SHP77 (cell line): Measurements from ENCODE around the gene MAGEA2.
"Not testable (repeated sequence)": the region's sequence is repeated elsewhere in the genome, so short reads cannot be mapped to it uniquely, and the experiment has no call there.

ENCODE experiments used
- DNase-seq, 2 experiments: peaks; one replicate each; lab custom pipeline; 2025; lab: John Stamatoyannopoulos, UW

MAGEA2 gene, protein sequence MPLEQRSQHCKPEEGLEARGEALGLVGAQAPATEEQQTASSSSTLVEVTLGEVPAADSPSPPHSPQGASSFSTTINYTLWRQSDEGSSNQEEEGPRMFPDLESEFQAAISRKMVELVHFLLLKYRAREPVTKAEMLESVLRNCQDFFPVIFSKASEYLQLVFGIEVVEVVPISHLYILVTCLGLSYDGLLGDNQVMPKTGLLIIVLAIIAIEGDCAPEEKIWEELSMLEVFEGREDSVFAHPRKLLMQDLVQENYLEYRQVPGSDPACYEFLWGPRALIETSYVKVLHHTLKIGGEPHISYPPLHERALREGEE

DNA sequence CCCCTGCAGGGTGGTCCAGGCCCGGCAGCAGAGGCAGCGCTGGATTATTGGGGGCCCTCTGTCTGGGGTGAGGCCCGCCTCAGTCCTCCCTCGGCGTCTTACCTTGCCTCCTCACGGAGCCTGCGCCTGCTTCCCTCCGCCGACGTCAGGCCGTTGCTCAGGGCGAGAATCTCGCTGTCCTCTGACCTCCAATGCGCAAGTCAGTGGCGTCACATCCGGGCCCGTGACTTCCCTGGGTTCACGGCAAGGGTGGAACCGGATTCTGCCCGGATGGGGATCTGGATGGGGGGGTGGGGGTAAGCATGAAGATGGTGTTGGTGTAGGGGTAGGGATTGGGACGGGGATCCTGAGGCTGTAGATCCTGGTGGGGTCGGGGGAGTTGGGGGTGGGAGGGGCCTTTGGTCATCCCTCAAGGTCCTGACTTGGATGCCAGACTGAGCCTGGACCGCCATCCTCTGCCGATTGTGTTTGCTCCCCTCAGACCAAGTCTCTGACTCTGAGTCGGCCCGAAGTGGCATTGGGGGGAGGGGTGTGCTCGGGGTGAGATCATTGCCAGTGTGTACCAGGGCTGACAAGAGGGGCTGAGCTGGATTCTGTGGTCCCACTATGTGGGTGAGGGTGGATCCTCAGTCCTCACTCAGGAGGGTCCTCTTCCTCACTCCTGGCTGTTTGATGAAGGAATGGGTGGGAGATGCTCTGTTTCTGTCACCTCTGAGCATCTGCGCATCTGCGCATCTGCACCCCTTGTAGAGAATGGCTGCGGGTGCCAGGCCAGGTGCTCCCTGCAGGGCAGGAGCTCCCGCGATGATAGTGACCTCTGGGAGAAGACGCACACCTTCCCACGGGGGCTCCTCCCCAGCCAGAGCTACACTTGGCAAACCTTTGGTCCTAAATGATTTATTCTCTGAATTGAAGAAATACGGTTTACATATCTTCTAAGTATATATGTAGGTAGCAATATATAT lies at the start of gene MAGEA2:
Gene MAGEA2, minus strand, starts transcription at position 157 of the 965 bp plus-strand sequence. CDS start 2,479 bp downstream, outside the sequence.
- not testable (repeated sequence) for DNase-seq

DNA sequence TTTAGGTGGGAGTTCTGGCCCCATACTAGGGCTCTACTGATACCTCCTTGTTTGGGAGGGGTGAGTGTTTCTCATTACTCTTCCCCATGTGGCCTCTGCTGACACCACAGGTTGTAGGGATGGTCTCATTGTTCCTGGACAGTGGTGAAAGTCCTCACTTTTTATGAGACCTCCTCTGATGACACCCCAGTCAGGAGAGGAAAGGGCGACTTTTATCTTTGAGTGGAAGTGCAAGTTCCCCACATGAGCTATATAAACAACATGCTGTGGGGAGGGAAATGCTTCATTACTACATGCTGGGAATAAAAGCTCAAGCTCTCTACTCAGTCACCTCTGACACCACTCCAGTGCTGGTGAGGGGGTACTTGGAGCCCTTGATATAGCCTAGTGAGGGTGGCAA lies 45.3 kb upstream of the MAGEA2 start:
- DNase-seq = no peak

GRCh38 chrX:152787062-152787461 lies 33.4 kb upstream of the MAGEA2 start:
- not testable (repeated sequence) for DNase-seq

DNA sequence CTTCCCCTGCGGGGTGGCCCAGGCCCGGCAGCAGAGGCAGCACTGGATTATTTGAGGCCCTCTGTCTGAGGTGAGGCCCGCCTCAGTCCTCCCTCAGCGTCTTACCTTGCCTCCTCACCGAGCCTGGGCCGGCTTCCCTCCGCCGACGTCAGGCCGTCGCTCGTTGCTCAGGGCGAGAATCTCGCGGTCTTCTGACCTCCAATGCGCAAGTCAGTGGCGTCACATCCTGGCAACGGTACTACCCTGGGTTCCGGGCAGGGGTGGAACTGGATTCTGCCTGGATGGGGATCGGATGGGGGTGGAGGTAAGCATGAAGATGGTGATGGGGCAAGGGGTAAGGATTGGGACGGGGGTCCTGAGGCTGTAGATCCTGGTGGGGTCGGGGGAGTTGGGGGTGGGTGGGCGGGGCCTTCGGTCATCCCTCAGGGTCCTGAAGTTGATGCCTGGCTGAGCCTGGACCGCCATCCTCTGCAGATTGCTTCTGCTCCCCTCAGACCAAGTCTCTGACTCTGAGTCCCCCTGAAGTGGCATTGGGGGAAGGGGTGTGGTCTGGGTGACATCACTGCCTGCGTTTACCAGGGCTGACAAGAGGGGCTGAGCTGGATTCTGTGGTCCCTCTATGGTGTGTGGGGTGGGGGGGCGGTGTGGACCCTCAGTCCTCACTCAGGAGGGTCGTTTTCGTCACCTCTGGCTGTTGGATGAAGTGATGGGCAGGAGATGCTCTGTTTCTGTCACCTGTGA lies 16.1 kb upstream of the MAGEA2 start, which contains the start of gene MAGEA6:
Gene MAGEA6, minus strand, starts transcription at position 141 of the 741 bp plus-strand sequence. CDS start 2,039 bp downstream, outside the sequence.
- not testable (repeated sequence) for DNase-seq

DNA sequence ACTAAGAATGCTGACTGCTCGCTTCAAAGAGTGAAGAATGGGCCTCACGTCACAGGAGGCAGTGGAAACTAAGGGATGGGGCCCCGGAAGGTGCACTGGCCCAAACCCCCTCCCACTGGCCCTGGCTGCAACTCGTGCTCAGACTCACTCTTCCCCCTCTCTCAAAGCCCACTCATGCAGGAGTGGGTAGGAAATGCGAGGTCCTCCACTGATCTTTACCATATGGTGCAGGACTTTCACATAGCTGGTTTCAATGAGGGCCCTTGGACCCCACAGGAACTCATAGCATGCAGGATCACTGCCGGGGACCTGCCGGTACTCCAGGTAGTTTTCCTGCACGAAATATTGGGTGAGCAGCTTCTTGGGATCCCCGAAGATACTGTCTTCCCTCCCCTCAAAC lies 12.9 kb upstream of the MAGEA2 start:
- not testable (repeated sequence) for DNase-seq

- not testable (repeated sequence) for DNase-seq
Measured at GRCh38 chrX:152761582-152761981, 7.9 kb upstream of the MAGEA2 start.

- not testable (repeated sequence) for DNase-seq
Measured at GRCh38 chrX:152759544-152759943, 5.9 kb upstream of the MAGEA2 start.

- not testable (repeated sequence) for DNase-seq
Measured at GRCh38 chrX:152758918-152759317, 5.3 kb upstream of the MAGEA2 start, which contains the start of gene CSAG3. TSS of gene CSAG3 (plus strand) at chrX:152759218.

DNA sequence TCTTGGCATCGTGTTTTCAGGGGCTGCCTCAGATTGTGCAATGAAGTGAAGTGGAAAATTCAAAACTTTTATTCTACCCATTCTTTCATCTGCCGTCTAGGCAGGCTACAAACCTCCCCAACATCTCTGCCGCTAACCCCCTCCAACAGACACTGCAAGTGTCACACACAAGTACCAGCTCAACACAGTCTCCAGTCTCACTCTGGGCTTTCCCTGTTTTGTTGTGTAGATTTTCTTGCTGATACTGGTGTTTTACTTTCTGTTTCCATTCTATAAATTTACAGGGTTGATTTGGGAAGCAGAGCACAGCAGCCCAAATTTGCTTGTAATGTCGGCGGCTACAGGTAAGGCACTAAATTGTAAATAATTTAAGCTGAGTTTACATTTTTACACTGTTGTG lies 1.2 kb upstream of the MAGEA2 start:
- DNase-seq = not testable (repeated sequence)

GRCh38 chrX:152738560-152738959 lies 15.1 kb downstream of the MAGEA2 start:
- no peak for DNase-seq

GRCh38 chrX:152736528-152736927 lies 17.1 kb downstream of the MAGEA2 start:
- DNase-seq = not testable (repeated sequence)

DNA sequence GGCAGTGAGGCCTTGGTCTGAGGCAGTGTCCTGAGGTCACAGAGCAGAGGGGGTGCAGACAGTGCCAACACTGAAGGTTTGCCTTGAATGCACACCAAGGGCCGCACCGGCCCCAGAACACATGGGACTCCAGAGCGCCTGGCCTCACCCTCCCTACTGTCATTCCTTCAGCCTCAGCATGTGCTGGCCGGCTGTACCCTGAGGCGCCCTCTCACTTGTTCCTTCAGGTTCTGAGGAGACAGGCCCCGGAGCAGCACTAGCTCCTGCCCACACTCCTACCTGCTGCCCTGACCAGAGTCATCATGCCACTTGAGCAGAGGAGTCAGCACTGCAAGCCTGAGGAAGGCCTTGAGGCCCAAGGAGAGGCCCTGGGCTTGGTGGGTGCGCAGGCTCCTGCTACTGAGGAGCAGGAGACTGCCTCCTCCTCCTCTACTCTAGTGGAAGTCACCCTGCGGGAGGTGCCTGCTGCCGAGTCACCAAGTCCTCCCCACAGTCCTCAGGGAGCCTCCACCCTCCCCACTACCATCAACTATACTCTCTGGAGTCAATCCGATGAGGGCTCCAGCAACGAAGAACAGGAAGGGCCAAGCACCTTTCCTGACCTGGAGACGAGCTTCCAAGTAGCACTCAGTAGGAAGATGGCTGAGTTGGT lies 17.7 kb downstream of the MAGEA2 start:
- DNase-seq = no peak

GRCh38 chrX:152735101-152735500 lies 18.5 kb downstream of the MAGEA2 start:
- no peak for DNase-seq

DNA sequence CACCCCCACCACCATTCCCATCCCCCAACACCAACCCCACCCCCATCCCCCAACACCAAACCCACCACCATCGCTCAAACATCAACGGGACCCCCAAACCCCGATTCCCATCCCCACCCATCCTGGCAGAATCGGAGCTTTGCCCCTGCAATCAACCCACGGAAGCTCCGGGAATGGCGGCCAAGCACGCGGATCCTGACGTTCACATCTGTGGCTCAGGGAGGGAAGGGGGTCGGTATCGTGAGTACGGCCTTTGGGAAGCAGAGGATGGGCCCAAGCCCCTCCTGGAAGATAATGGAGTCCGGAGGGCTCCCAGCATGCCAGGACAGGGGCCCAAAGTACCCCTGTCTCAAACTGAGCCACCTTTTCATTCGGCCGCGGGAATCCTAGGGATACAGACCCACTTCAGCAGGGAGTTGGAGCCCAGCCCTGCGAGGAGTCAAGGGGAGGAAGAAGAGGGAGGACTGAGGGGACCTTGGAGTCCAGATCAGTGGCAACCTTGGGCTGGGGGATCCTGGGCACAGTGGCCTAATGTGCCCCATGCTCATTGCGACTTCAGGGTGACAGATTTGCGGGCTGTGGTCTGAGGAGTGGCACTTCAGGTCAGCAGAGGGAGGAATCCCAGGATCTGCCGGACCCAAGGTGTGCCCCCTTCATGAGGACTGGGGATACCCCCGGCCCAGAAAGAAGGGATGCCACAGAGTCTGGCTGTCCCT lies 19.3 kb downstream of the MAGEA2 start:
- not testable (repeated sequence) for DNase-seq

- peak; percentile 74 to 85 for DNase-seq
Measured at GRCh38 chrX:152733261-152733975, 20.2 kb downstream of the MAGEA2 start, which contains the start of the genes CSAG1 and MAGEA12. TSS of gene CSAG1 (minus strand) at chrX:152733721. CDS start at chrX:152732460, 1,261 bp downstream. TSS of gene MAGEA12 (plus strand) at chrX:152733757. CDS start at chrX:152736162, 2,405 bp downstream.

- no peak for DNase-seq
Measured at GRCh38 chrX:152725409-152725808, 28.2 kb downstream of the MAGEA2 start.

GRCh38 chrX:152713815-152714787 lies 39.5 kb downstream of the MAGEA2 start, which contains the start of gene MAGEA2B:
TSS of gene MAGEA2B (plus strand) at chrX:152714628. CDS start at chrX:152717107, 2,479 bp downstream.
- DNase-seq = not testable (repeated sequence)

- not testable (repeated sequence) for DNase-seq
Measured at GRCh38 chrX:152713195-152713594, 40.4 kb downstream of the MAGEA2 start.
